Skeletal muscle cell (primary cell): ENCODE measurements around the gene CAV1.
A peak's percentile ranks its signal among the peaks of the same experiment; 100 is the strongest.

Experiments used
- DNase-seq: peaks from one replicate; pipeline ENCODE4 v3.0.0-alpha.2; 2010; ENCODE audit warnings: low read depth
- H3K4me3 ChIP-seq: 2 replicates; pipeline ENCODE4 v1.5.1; 2011; ENCODE audit warnings: low read depth, mild to moderate bottlenecking, control low read depth, low read length, moderate library complexity

The CAV1 gene

DNA sequence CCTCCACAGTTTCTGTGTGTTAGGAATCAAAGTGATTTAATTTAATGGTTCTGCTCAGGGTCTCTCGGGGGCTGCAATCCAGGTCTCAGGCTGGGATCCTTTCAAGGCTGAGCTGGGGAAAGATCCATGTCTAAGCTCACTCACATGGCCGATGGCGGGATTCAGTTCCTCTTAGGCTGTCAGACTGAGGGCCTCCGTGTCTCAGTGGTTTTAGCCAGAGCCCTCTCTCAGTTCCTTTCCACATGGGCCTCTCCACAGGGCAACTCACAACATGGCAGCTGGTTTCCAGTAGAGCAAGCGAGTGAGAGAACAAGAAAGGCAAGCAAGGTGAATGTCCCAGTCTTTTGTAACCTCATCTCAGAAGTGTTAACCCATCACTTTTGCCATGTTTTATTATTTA, 26.9 kb downstream of the CAV1 start:
- no peak for DNase-seq
- H3K4me3 ChIP-seq, result no peak overlapping the region

DNA sequence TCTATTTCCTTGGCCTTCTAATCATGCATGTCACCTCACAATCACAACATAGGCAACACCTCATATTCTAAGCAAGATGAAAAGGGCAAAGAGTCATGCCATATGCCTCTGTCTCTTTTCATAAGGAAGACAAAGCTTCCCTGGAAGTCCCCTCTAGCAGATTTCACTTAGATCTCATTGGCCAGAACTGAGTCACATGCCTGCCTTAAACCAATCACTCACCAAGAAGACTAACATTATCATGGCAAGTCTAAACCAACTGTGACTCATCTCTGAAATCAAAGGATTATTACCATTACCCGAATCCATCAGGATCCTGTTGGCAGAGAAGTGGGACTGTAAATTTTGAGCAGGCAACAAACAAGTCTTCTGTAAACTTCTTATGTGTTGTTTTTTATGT, 27.8 kb downstream of the CAV1 start:
- H3K4me3 ChIP-seq, result no peak overlapping the region
- DNase-seq, result no peak

DNA sequence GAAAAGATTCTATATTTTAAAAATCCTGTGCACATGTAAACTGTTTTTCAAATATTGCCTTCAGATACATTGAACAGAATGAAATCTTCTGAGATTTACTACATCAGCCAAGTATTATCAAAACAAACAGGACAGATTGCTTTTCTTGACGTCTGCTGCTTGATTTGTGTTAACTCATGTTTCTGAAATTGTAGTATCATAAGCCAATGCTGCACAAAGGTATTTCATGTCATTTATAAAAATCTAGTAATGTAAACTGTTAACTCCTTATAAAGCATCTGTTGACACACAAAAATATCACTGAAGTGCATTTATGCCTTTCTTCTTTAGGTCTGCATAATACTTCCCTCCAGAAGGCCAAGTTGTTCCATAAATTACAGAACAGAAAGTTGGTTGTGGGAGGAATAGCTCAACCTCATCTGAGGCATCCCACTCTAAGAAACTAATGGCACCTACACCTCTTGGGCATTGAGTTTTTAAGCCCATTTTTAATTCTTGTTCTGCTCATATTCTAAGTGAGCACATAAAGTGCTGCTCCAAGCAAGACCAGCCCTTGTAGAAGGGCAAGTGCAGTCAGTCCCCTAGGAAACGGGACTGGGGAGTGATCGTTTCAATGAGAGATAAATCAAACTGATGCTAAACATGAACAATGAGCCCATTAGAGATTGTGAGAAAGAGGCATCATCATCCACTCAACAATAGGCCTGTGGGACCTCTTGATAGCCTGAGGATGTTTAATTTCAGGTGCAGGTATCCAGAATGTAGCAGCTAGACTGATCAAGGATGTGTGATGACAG, 28.5 kb downstream of the CAV1 start:
- DNase-seq, result no peak
- H3K4me3 ChIP-seq, result no peak overlapping the region

DNA sequence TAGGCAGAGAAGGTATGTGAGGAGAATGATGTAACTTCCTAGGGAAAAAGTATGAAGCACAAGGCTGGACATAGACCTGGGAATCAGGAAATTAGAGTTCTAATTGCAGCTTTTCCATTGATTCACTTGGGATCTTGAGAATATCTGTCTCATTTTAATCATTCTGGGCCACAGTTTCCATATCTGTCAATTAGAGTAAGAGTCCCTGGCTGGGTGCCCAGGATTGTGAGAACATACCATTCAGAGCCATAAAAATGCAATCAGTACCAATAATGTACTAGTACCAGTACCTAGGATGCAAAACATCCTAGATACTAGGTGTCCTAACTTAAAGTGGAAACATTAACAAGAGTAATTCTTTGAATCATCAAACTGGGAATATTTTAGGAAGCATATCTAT, 29.6 kb downstream of the CAV1 start:
- DNase-seq, result no peak
- no peak overlapping the region for H3K4me3 ChIP-seq

DNA sequence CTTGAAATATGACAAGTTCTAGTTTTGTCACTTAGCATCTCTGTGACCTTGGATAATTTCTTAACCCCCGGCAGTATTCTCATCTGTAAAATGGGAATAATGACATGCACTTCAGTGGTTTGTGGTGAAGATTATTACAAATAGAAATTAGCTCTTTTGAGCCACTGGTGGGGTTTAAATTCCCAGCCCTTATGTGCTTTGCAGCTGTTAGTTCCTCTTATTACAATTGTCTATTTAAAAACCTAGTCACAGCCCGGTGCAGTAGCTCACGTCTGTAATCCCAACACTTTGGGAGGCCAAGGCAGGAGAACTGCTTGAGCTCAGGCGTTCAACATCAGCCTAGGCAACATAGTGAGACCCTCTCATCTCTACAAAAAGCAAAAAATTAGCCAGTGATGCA, 30.1 kb downstream of the CAV1 start:
- no peak for DNase-seq
- no peak overlapping the region for H3K4me3 ChIP-seq

DNA sequence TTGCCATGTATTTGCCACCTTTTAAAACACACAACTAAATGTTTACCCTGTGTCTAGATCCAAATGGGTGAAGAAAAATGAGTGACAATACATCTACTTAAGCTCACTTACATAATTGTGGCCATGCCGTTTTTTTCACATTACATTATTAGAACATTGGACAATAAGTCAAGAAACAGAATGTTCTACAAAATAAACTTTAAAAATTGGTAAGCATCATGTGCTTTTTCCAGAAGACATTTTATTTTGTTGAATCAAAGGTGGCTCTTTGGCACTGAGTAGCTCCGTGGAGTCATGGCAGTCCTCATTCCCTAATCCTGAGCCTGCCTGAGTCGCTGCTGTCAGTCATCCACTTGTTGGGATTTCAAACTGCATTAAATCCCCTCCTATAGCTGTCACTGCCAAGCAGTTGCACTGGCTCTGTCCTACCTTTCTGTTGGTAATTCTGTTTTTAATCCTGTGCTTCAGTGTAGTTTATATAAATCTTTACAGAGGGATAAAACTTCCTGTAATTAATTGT, 32.3 kb downstream of the CAV1 start:
- no peak overlapping the region for H3K4me3 ChIP-seq
- no peak for DNase-seq

DNA sequence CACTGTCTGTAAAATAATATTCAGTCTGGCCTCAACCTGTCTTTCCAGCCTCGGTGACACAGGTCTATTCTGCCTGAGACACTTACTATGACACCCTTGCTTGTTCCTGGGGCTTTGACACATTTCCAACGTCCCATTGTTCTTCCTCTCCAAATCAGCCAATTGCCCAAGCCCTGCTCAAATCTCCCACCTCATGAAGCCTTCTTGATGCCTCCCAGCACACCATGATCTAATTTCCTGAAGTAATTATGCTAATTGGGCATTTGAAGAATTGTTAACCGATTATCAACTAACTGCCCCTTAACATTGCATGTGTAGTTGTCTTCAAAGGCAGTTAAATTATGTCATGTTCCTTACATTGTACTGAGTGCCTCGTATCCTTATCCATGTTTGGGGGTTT, 33.1 kb downstream of the CAV1 start:
- H3K4me3 ChIP-seq, result no peak overlapping the region
- no peak for DNase-seq

DNA sequence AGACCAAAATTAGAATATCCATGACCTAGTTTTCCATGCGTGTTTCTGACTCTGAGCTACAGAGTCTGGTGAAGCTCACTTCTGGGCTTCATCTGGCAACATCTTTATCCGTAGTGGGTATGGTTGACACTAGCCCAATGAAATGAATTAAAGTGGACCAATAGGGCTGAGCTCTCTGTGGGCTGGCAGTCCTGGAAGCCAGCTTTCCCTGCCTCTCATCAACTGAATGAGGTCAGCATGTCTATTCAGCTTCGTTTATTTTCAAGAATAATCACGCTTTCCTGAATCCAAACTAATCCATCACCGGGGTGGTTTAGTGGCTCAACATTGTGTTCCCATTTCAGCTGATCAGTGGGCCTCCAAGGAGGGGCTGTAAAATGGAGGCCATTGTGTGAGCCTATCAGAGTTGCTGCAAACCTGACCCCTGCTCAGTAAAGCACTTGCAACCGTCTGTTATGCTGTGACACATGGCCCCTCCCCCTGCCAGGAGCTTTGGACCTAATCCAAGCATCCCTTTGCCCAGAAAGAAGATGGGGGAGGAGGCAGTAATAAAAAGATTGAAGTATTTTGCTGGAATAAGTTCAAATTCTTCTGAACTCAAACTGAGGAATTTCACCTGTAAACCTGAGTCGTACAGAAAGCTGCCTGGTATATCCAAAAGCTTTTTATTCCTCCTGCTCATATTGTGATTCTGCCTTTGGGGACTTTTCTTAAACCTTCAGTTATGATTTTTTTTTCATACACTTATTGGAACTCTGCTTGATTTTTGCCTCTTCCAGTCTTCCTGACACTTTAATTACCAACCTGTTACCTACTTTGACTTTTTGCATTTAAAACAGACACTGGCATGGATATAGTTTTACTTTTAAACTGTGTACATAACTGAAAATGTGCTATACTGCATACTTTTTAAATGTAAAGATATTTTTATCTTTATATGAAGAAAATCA, 35.5 kb downstream of the CAV1 start:
- H3K4me3 ChIP-seq, result no peak overlapping the region
- DNase-seq, result no peak

DNA sequence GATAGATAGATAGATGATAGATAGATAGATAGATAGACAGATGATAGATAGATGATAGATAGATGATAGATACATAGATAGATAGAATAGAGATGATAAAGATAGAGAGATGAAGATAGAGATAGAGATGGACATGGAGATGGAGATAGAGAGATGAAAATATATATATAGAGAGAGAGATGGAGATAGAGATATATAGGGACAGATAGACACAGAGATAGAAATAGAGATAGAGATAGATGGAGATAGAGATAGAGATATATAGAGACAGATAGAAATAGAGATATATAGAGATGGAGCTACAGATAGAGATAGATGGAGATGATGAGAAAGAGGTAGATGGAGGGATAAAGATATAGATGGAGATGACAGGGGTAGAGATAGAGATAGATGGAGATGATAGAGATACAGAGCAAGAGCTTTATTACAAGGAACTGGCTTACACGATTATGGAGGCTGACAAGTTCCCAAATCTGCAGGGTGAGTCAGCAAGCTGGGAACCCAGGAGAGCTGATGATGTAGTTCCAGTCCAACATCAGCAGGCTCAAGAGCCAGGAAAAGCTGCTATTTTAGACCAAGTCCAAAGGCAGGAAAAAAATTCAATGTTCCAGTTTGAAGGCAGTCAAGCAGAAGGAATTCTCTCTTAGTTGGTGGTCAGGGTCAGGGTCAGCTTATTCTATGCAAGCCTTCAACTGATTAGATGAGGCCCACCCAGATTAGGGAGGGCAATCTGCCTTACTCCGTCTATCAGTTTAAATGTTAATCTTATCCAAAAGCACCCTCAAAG, 37.1 kb downstream of the CAV1 start:
- H3K4me3 ChIP-seq, result no peak overlapping the region
- no peak for DNase-seq

DNA sequence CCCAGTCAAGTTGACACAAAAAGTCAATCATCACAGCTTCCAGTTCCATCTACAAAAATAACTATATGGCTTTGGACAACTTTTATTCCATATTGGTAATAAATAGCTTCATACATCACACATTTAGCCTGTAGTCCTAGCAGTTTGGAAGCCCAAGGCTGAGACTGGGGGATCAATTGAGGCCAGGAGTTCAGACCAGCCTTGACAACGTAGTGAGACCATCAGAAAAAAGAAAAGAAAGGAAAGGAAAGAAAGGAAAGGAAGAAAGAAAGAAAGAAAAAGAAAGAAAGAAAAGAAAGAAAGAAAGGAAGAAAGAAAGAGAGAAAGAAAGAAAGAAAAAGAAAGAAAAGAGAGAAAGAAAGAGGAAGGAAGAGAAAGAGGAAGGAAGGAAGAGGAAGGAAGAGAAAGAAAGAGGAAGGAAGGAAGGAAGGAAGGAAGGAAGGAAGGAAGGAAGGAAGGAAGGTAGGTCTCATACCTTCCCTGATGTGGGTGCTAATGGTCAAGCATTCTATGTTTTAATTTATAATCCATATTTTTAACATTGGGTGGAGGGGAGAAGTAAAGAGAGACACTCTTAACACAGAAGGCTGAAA, 37.8 kb downstream of the CAV1 start:
- H3K4me3 ChIP-seq, result no peak overlapping the region
- no peak for DNase-seq

DNA sequence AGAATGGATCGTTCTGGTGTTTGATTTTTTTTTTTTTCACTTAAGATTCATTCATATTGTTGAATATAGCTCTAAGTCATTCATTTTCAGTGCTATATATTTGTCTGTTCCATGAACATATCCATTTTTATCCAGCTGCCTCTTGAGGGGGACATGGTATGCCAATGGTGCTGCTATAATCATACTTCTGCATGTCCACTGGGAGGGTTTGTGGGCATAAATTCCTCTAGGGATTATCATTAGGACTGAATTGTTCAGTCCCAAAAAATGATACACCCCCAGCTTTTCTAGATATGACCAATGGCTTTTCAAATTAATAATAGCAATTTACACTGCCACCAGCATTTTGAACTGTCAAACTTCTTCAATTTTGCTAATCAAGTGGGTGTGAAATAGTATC, 41.1 kb downstream of the CAV1 start:
- no peak overlapping the region for H3K4me3 ChIP-seq
- DNase-seq, result no peak

DNA sequence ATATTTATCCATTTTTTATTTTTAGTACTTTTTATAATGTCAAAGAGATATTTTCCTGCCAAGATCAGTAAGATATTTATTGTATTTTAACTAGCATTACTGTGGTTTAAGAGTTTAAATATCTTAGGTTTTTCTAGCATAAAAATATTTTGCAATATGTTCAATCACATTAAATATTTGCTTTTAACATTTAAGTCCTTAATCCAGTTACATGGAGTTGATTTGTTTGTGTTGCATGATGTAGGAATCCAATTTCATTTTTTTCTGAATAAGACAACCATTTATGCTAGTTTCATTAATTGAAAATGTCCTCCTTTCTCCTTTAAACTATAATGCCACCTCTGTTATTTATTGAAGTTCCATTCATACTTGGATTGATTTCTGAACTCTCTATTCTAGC, 41.8 kb downstream of the CAV1 start:
- DNase-seq, result no peak

DNA sequence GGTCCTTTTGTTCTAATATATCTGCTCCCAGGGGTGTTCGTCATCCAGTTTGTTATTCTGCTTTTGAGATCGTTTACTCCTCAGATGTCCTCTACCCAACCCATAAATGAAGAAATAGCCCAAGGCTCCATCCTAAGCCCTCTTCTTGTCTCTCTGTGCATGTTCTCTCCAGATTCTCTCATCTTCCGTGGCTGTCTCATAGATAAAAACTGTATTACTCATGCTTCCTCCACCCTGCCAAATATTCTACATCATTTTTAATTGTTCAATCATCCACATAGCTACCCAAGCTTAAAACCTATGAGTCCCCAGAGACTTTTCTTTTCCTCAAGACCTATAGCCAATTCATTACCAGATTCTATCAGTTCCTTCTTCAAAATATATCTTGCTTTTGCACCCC, 44.9 kb downstream of the CAV1 start:
- peak; percentile 90 for DNase-seq
- H3K4me3 ChIP-seq, result no peak overlapping the region

More for the DNA sequence above, 41.8 kb downstream of the CAV1 start:
- H3K4me3 ChIP-seq, result no peak overlapping the region

DNA sequence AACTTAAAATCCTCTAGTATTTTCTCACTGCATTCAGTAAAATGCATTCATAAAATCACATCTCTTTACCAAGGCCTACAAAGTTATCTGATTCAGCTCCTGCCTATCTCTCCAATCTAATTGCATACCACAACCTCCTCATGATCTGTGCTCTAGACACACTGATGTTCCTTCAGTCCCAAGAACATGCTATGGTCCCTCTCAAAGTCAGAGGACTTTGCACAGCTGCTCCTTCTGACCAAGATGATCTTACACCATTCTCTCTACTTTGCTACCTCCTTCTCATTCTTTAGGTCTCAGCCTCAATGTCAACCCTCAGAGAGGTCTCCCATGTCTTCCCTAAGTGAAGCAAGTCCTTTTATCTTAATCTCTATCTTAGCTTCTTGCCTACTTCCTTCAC, 45.5 kb downstream of the CAV1 start:
- H3K4me3 ChIP-seq, result no peak overlapping the region
- no peak for DNase-seq

DNA sequence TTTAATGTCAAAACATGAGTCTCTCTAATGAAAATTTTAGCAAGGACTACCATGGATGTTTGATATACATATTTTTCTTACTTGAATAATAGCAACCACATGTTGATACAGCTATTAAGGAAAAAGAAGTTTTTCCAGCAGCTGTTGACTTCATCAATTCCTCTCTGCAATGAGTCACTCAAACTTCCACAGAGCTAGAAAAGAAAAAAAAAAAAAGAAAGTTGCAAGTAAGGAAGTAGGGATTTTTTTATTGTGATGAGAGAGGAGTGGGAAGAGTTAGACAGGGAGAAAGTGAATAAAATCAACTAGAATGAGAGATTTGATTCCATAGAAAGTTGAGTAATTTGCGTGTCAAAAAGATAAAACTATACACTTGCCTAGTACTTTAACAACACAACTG, 46.2 kb downstream of the CAV1 start:
- H3K4me3 ChIP-seq, result no peak overlapping the region
- peak; percentile 70 for DNase-seq

DNA sequence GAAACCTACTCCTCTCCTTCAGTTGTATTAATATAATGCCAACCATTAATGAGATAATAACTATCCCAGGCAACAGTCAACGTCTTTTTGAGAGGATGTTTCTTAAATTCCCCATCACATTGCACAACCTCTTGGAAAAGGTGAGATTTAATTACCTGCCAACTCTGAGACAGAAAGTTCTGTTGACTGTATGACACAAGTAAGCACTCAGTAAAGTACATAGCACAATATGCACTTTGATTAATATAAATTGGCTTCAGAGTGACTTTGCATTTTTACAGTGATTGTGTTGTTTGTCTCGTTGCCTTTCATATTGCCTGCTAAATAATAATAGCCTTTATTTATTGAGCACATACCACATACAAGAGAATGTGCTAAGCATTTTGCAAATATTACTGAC, 46.7 kb downstream of the CAV1 start:
- no peak overlapping the region for H3K4me3 ChIP-seq
- DNase-seq, result no peak

DNA sequence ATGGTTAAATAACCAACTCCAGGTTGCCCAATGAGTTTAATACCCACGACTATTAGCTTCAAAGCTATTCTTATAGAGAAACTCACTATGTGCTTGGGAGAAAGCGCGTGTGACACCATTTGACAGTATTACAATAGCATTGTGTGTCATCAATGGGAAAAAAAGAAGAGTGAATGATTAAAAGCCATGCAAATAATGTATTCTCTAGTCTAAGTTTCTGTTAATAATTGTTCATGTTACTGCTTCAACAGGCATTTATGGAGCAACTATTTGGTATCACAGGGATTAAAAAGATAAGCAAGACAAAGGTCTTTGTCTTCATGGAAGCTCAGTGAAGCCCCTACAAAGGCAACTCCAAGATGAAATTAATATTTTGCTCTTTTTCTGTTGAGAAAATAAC, 47.2 kb downstream of the CAV1 start:
- no peak overlapping the region for H3K4me3 ChIP-seq
- DNase-seq, result no peak

DNA sequence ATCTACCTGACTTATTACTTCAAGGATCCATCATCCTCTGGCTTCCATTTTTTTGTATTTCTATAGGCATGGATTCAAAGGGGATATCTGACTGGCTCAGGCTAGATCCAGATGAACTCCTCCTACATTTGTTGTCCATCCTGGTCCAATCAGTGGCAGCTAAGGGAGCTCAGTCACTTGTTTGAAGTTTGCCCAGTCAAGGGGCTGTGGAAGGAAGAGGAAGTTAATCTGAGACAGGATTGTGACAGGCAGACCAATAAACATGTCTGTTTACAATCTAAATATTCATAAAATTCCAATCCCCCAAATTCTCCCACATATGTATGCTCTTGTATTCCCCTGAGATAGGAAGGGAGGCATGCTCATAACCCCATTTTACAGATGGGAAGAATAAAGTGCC, 48.7 kb downstream of the CAV1 start:
- no peak for DNase-seq
- H3K4me3 ChIP-seq, result no peak overlapping the region

DNA sequence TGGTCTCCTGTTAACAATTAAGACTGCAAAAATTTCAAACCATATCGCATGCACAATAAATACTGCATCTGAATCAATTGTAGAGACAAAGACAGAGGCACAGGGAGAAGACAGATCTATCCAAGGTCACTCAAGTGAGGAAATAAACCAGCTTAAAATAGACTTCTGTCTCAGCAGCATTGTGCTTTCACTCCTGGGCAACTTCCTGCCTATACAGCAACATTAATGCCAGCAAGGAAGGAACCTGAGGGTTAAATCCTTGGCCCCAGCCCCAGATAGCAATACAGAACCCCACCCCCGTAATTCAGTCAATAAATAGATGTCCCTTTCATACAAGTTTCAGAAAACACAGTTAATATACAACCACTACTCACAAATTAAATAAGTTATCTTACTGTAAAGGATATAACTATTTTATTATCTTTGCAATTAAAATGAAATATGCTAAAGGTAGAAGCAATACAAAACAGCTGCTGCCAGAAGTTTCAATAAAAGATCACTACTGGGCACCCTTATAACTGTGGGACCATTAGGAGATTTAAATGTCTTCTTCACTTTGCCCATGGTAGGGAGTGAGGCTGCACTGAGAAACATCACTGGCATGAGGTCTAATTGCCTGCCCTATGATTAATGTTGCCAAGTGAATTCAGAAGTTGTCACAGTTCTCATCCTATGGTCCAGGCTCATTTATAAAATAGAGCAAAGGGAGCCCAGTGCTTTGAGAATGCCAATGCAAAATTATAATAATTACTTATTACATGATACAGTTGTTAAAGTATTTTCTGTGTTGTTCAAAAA, 49.4 kb downstream of the CAV1 start:
- DNase-seq, result no peak
- no peak overlapping the region for H3K4me3 ChIP-seq
